HG03342 (cell line): ENCODE results near the gene ACTN1.

Source experiments
- ATAC-seq: cut with Tn5 transposase; IDR thresholded peaks from one replicate; pipeline ENCODE4 v1.9.1; 2021; ENCODE audit warnings: mild to moderate bottlenecking, moderate library complexity; ENCODE audit not compliant: unreplicated experiment

ACTN1 gene

GRCh38 chr14:68892961-68893360, 86.1 kb downstream of the ACTN1 start:
- no peak for ATAC-seq

DNA sequence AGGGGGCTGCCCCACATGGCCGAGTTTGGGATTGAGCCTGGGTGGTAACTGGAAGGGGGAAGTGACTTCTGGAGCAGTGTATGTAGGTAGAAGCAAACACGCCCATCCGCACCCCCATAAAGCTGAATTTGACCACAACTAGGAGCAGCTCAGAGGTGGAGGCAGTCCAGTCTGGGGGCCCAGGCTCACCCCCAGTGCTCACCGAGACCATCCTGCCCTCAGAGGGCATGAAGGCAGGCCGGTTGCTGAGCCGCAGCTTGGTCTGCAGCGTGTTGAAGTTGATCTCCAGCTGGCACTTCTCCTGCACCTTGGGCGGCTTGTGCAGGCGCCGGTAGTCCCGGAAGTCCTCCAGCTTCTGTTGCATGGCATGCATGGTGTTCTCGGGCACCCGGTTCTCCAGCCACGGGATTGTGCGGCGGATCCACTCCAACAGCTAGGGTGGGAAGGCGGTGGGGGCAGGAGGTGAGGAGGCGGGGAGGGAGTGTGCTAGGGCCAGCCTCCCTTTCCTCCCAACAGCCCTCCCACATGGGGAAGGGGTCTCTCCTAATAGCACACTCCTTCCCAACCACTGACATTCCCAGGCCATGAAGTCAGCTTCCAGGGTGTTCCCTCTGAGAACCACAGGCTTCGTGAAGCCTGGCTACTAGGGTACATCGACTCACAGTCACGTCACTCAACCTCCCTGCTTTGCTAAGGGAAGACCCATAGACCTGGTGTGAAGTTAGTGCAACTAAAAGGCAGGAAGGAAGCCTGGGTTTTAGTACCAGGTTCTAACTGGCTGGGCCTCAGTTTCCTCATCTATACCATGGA, 87.0 kb downstream of the ACTN1 start:
- ATAC-seq = no peak

DNA sequence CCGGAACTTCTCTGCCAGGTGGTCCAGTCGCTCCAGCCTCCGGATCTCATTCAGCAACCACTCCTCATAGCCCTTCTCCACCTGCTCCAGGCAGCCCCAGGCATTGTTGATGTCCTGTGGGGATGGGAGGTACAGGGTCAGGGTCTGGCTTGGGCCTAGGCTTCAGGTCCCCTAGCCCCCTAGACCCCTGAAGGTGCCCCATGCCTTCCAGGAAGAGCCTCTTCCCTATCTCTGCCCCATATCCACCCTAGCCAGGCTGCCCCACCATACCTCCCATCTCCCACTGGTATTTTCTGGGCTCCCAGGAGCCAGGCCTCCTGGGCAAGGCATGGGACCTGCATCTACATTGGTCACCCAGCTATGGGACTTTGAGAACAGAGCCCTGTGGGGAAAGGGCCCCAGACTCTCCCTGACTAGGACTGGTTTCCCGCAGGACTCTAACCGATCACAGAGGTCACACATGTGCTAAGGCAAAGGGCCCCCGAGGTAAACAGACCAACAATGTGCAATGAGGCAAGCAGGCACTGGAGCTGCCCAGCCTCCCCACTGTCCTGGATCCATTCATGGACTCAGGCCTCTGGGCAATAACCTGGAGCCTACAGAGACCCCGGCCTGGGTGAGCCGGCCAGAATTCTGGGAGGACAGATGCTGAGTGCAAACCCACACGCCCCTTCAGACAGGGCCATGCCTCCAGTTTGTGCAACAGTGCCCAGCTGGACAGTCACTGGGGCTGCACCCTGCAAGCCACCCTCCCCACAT, 88.8 kb downstream of the ACTN1 start:
- ATAC-seq = no peak

DNA sequence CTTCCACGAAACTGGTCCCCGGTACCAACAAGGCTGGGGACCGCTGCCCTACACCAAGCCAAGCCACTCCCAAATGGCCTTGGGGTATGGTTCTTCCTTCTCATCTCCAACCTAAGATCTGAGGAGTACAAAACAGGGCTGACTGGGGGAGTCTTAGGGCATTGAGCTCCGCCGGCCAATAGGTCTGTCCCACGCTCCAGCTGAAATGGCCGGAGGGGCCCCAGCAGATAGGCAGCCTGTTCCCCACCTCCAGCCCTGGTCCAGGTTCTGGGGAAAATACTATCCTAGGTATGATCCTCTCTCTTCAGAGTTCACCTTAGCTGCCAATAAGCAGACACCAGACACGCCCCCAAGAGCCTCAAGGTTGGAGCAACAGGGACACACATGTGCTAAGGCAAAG, 90.2 kb downstream of the ACTN1 start:
- no peak for ATAC-seq

DNA sequence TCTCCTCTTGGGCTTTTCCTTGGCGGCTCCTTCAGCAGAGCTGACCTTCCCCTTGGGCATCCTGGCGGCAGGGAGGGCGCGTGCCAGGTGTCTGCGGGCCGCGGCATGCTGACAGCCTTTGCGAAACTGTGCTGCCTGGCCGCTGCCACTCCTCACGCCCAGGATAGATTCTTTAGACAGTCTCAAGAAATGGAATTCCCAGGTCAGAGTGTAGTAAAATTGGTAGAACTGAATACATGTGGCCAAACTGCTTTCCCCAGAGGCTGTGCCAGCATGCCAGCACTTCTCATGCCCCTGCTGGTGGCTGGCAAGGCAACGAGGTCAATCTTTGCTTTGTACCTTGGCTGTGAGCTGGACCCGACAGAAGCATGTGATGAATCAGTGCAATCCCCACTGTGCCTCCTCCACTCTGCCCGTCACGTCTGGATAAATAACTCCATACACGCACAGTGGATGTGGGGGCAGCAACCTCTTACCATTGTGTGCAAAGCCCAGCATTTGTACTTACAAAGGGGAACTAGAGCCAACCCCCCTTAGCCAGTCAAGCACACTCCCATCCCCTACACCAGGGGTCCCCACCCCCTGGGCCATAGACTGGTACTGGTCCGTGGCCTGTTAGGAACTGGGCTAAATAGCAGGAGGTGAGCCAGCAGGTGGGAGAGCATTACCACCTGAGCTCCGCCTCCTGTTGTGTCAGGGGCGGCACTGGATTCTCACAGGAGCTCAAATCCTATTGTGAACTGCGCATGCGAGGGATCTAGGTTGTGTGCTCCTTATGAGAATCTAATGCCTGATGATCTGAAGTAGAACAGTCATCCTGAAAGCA, 90.9 kb downstream of the ACTN1 start:
- no peak for ATAC-seq

- no peak for ATAC-seq
These were observed 93.0 kb downstream of the ACTN1 start for GRCh38 chr14:68886109-68886434.

DNA sequence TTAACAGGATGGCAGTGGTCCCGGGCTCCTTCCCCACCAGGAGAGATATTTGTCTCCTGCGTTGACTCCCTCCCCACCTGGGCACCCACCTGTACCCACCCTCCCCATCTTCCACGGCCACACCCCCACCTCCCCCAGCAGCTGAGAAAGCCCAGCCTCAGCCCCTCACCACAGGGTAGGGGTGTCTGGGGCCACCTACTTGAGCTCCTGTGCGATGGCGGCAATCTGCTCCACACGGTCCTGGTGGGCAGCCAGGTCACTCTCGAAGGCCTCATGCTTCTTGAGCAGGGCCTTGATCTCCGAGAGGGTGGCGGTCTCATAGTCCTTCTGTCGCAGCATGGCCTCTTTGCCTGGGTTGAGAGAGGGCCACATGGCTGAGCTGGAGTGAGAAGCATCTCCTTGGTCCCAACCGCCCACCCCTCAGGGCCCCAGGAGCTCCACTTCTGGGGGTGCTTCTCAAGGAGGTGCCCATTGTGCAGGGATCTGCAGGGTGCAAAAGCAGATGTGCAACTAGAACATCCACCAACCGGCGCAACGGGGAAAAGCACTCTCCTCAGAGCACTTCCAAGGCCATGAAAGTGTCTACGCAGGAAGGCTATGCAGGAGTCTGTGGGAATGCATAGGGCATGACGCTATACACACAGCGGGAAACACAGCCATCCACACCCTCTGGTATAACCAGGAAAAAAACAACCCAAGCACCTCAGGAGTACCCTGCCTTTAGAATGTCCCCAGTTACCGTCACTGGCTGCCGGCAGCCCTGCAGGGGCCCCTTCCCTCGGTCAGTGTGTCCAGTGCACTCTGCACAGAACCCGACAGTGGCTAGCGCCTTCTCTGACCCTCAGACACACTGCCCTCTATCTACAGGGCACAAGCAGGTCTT, 93.6 kb downstream of the ACTN1 start:
- no peak for ATAC-seq

DNA sequence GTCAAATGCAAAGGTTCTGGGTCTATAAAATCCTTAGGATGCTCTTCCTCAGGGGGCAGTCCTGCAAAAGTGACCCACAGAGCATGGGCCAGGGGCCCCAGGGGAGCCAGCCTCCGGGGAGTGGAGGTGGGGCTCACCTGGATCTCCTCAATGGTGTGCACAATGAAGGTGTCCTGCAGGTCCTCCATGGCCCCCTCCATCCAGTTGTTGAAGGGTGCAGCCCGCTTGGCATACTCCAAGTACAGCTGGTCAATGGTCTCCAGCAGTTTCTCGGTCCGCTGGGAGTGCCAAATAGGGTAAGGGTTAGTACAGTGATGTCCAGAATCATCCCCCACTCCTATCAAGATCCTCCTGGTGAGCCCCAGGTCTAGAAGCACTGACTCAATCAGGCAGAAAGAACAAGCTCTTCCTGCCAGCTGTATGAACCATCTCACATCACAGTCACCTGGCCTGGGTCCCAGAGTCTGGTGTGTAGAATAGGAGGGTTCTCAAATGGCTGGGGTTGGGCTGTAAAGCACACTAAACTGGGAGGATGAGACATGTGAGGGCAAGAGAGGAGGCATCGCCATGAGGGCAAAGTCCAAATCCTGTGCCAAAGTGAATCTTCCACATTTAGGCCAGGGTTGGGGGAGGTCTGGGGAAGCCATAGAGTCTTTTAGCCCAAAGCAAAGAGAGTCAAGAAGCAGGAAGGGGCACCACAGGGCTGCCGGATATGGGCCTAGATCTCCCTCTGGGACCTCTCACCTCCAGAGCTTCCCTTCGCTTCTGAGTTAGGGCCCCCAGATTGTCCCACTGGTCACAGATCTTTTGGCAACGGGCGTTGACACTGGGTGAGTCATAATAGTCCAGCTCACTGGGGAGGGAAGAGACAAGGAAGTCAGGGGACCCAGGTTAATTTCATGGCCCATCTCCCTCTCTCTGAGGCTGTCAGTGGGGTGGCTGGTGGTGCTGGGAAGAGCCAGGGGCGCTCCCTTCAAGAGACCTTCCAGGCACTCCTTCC, 94.8 kb downstream of the ACTN1 start:
- no peak for ATAC-seq

- ATAC-seq = no peak
These were observed 96.9 kb downstream of the ACTN1 start for GRCh38 chr14:68882235-68882634.

DNA sequence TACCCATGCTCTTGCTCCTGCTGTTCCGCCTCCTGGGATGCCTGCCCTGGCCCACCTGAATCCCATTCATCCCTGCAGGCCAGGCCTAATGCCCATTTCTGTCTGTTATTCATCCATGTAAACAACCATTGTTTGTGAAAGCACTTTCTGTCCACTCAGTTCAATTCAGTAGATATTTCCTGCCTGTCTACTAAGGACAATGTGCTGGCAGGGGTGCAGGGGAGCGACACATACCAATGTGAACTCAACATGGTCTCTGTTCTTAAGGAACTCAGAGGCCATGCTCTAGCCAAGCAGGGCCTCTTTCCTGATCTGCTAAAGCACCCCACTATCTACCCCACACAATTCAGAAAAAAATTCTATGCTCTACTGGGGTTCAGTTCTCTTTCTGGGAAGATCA, 97.7 kb downstream of the ACTN1 start:
- ATAC-seq = no peak

DNA sequence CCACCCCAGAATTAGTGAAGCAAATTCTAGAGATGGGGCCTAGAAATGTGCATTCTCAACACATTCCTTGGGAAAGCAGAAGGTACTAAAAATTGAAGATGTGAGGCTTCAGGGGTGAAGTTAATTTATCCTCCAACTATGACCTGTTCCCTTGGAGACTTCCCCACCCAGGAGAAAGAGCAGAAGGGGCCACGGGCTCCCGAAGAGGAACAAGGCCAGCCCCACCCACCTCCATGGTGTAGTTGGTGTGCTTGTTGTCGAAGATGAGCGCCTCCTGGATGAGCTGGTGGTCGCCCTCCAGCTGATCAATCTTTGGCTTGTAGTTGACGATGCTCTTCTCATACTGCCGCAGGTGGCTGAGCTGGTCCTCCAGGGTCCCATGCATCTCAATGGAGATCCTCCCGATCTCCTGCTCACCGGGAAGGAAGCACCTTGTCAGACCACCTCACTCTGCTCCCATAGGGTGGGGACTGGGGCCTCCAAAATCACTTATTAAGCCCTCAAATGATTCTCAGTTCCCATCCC, 98.5 kb downstream of the ACTN1 start:
- ATAC-seq = no peak

GRCh38 chr14:68879841-68880575, 99.1 kb downstream of the ACTN1 start:
- ATAC-seq = no peak

DNA sequence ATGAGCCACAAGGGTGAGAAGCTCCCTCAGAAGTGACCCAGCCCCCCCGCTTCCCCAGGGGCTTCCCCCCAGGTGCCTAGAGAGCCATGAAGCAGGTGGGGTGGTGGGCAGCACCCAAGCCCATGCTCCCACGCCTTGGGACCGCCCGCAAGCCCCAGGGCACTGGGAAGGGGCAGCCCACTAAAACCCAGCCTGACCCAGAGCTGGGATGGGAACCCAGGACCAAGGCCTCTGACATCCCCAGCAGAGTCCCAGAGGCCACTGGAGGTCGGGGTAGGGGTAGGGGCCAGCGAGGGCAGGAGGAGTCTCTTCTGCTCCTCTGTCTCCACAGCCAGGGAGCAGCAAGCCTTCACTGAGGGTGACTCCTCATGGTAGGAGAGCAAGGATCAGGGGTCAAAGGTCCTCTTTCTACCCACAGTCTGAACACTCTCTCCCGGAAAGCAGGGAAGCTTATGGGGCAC, 99.8 kb downstream of the ACTN1 start:
- no peak for ATAC-seq

DNA sequence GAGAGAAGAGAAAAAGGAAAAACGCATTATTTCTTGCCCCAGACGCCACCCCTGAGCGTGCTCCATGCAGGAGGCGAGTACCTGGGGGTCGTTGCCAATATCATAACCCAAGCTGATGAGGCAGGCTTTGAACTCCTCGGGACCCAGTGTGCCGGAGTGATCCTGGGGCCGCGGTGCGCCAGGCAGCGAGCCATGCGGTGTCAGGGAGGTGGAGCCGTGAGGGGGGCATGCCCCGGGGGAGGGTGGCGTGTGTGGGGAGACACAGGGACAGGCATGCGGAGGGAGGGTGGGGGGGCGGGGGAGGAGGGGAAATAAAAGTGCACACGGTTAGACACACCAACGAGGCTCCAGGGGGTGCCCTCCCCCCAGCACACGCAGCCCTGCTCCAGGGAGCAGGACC, 100.2 kb downstream of the ACTN1 start:
- no peak for ATAC-seq

GRCh38 chr14:68877993-68878575, 101.0 kb downstream of the ACTN1 start:
- no peak for ATAC-seq

GRCh38 chr14:68876976-68877375, 102.1 kb downstream of the ACTN1 start:
- no peak for ATAC-seq

DNA sequence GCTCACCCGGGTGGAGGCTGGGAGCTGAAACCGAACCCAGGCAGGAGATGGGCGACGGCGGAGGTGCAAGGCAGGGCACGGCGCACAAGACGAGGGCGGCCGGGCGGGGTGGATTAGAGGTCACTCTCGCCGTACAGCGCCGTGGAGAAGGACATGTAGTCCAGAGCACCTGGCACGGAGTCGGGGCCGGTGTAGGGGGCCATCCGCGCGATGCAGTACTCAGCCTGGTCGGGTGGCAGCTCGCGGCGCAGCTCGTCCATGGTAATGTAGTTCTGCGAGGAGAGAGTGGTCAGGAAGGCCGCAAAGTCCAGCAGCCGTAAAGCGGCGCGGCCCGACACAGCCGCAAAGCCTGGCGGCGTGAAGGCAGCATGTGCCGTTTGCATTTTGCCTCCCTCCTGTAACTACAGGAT, 104.4 kb downstream of the ACTN1 start:
- no peak for ATAC-seq

DNA sequence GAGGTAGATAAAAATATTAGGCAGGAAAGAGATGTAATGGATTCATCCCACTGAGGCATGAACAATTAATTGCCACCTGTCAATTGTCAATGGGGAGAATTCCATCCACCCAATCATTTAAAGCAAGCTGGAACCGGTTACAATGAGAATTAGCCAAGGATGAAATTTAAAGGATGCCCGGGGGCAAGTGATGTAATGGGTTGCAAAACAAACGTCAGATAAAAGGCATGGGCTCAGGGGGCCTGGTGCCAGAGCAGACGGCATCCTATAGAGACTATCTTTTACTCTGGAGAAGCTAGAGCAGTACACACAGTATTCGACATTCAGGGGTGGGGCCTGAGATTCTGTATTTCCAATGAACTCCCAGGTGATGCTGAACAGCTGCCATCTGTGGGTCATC, 105.7 kb downstream of the ACTN1 start:
- no peak for ATAC-seq
